ENCODE measurements around the gene KRT35. TPM values are rescaled to one million over a fixed set of nuclear protein-coding genes. Genes with fewer than 3 reads are reported as not detected.

The KRT35 gene
- total and polyA plus RNA-seq, 2 of the 13 experiments (the other 11 are each of a cell fraction or from before 2014, with no cell fraction given), result not detected

- TF ChIP-seq SP1 (IDR thresholded peaks at IDR 0.05), result no peak
- TF ChIP-seq SP1 (CRISPR knock-in tag; IDR thresholded peaks at IDR 0.05), result no peak
- TF ChIP-seq NFYB (CRISPR knock-in tag; IDR thresholded peaks at IDR 0.05), result no peak
- peak; percentile 68 for TF ChIP-seq SMC3 (IDR thresholded peaks at IDR 0.05; ENCODE audit: low read length)
- TF ChIP-seq ZNF737 (CRISPR knock-in tag; IDR thresholded peaks at IDR 0.05; ENCODE audit: borderline replicate concordance), result 0 out of 2 replicates have a peak, but pooled peaks have one; percentile 53
- 0 out of 2 replicates have a peak, but pooled peaks have one; percentile 28 for TF ChIP-seq ZNF713 (CRISPR knock-in tag; IDR thresholded peaks at IDR 0.05)
- no peak for TF ChIP-seq PTBP1 (IDR thresholded peaks at IDR 0.05; ENCODE audit: low read depth, low read length, poor library complexity, severe bottlenecking)
- TF ChIP-seq HIVEP1 (CRISPR knock-in tag; IDR thresholded peaks at IDR 0.05), result 0 out of 2 replicates have a peak, but pooled peaks have one; percentile 37
- no peak for TF ChIP-seq HHEX (CRISPR knock-in tag; IDR thresholded peaks at IDR 0.05)
- TF ChIP-seq ZNF720 (CRISPR knock-in tag; IDR thresholded peaks at IDR 0.05), result no peak
- no peak for TF ChIP-seq ZNF44 (CRISPR knock-in tag; IDR thresholded peaks at IDR 0.05)
- peak; percentile 73 for TF ChIP-seq ZNF777 (CRISPR knock-in tag; IDR thresholded peaks at IDR 0.05)
- TF ChIP-seq, protein P1, sequence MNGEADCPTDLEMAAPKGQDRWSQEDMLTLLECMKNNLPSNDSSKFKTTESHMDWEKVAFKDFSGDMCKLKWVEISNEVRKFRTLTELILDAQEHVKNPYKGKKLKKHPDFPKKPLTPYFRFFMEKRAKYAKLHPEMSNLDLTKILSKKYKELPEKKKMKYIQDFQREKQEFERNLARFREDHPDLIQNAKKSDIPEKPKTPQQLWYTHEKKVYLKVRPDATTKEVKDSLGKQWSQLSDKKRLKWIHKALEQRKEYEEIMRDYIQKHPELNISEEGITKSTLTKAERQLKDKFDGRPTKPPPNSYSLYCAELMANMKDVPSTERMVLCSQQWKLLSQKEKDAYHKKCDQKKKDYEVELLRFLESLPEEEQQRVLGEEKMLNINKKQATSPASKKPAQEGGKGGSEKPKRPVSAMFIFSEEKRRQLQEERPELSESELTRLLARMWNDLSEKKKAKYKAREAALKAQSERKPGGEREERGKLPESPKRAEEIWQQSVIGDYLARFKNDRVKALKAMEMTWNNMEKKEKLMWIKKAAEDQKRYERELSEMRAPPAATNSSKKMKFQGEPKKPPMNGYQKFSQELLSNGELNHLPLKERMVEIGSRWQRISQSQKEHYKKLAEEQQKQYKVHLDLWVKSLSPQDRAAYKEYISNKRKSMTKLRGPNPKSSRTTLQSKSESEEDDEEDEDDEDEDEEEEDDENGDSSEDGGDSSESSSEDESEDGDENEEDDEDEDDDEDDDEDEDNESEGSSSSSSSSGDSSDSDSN (CRISPR knock-in tag; IDR thresholded peaks at IDR 0.05), result 0 out of 2 replicates have a peak, but pooled peaks have one; percentile 25
- no peak for TF ChIP-seq ZNF383 (CRISPR knock-in tag; IDR thresholded peaks at IDR 0.05; ENCODE audit: borderline replicate concordance)
- TF ChIP-seq SALL1 (CRISPR knock-in tag; IDR thresholded peaks at IDR 0.05), result peak; percentile 18; the same call in 1 of the 2 replicates
- no peak for TF ChIP-seq TOPORS (CRISPR knock-in tag; IDR thresholded peaks at IDR 0.05)
- peak; percentile 16; the same call in 1 of the 2 replicates for TF ChIP-seq SAP130 (CRISPR knock-in tag; IDR thresholded peaks at IDR 0.05; ENCODE audit: low read depth)
- TF ChIP-seq ZNF451 (CRISPR knock-in tag; IDR thresholded peaks at IDR 0.05), result 0 out of 2 replicates have a peak, but pooled peaks have one; percentile 34
- 0 out of 2 replicates have a peak, but pooled peaks have one; percentile 53 for TF ChIP-seq KDM5B (CRISPR knock-in tag; IDR thresholded peaks at IDR 0.05; ENCODE audit: borderline replicate concordance)
- 0 out of 2 replicates have a peak, but pooled peaks have one; percentile 34 for TF ChIP-seq ZNF788 (CRISPR knock-in tag; IDR thresholded peaks at IDR 0.05; ENCODE audit: borderline replicate concordance)
- no peak for TF ChIP-seq ZNF746 (CRISPR knock-in tag; IDR thresholded peaks at IDR 0.05)
- TF ChIP-seq, protein P2, sequence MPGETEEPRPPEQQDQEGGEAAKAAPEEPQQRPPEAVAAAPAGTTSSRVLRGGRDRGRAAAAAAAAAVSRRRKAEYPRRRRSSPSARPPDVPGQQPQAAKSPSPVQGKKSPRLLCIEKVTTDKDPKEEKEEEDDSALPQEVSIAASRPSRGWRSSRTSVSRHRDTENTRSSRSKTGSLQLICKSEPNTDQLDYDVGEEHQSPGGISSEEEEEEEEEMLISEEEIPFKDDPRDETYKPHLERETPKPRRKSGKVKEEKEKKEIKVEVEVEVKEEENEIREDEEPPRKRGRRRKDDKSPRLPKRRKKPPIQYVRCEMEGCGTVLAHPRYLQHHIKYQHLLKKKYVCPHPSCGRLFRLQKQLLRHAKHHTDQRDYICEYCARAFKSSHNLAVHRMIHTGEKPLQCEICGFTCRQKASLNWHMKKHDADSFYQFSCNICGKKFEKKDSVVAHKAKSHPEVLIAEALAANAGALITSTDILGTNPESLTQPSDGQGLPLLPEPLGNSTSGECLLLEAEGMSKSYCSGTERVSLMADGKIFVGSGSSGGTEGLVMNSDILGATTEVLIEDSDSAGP (CRISPR knock-in tag; IDR thresholded peaks at IDR 0.05; ENCODE audit: borderline replicate concordance), result peak; percentile 40; the same call in 1 of the 2 replicates
- no peak for TF ChIP-seq BCL3 (CRISPR knock-in tag; IDR thresholded peaks at IDR 0.05)
- no peak for TF ChIP-seq ELK4 (CRISPR knock-in tag; IDR thresholded peaks at IDR 0.05; ENCODE audit: borderline replicate concordance)
- no peak for TF ChIP-seq MIXL1 (CRISPR knock-in tag; IDR thresholded peaks at IDR 0.05)
- peak; percentile 23 for TF ChIP-seq XRCC5 (optimal IDR thresholded peaks at IDR 0.05; ENCODE audit: low read length)
Measured at GRCh38 chr17:41486809-41487530, 6.0 kb upstream of the KRT35 start (continued).
